EH (cell line): ENCODE data around the gene SCN8A.
A peak's percentile ranks its signal among the peaks of the same experiment; 100 is the strongest.

Experiments used
- DNase-seq: peaks from one replicate; pipeline ENCODE4 v3.0.0-alpha.2; 2015; ENCODE audit warnings: low read depth

Gene SCN8A

DNA sequence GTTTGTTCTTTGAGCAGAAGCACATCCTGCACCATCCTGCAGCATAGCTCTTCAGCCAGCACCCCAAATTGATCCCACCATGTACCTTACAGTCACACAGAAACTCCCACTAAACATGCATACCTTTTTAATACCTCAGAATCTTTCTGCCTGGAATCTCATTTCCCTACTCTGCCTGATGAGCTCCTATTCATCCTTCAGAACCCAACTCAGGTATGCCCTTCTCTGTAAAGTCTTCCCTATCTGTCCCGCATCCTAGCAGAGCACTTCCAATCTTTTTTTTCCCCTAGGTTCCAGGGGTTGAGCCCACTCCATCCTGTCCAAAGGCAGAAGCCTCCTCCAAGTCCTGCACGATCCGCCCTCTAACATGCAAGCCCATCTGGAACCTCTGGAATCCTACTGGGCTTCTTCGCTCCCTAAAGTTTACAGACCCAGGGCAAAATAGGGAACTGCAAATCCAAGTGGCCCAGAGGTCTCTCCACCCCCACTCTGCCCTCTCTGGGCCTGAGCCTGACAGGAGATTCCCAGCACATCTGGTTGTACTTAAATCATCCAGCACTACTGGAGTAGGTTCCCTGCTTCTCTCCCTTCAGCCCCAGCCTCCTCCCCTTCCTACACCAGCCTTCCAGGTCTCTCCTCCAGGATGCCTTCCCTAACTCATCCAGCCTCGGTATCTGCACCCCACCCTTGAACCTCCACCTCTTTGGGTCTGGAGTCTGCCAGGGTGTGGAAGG is 261.5 kb downstream of the SCN8A start:
- DNase-seq, result peak; percentile 26

DNA sequence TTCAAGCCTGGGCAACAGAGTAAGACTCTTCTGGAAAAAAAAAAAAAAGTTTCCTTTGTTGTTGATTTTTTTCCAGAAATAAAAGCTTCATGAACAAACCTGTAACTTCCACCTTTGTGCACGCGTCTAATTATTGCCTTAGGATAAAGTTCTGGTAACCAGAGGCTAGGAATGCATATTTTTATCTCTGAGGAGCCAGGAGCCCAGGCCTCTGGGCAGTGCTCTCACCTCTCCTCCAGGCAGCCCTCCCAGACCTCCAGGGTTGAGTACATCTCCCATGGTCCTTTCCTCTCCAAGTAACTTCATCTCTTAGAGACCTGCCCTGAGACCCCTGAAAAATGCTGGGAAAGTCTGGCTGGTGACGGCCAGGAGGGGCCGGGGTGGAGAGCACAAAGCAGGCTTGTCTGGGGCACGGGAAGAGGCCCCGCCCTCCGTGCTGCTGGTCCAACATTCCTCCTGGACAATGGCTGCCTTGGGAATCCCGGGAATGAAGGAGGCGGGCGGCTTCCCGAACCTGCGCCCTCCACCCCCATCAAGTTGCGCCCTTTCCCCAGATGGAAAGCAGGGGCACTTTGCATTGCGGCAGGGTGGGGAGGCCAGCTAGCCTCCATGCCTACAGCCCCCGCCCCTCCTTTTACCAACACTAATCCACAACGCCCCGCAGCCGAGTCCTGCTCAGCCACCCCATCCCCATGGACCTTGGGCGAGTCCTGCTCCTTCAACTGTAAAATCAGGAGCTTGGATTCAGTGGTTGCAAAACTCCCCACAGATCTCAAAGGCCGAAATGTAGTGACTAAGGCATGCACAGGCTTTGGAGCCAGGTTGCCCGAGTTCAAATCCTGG is 264.8 kb downstream of the SCN8A start:
- DNase-seq, result peak; percentile 74

DNA sequence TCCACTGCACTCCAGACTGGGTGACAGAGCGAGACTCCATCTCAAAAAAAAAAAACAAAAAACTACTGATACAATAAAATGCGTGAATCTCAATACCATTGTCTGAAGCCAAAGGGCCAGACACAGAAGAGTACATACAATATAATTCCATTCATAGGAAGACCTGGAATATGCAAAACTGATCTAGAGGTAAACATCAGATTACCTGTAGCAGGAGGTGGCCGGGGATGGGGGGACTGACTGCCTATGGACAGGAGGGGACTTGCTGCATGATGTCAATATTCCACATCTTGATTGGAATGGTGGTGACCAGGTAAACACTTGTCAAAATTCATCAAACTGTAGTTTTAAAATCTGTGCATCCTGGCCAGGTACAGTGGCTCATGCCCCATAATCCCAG is 270.0 kb downstream of the SCN8A start:
- no peak for DNase-seq
